Ishikawa (cell line): ENCODE data around the gene VEPH1.

Experiments
- CEBPB ChIP-seq: IDR thresholded peaks from 2 replicates; pipeline ENCODE4 v1.6.1; 2012
- CREB1 ChIP-seq: IDR thresholded peaks from 2 replicates; pipeline ENCODE4 v1.6.1; 2012; ENCODE audit warnings: low read depth
- EGR1 ChIP-seq: IDR thresholded peaks from 2 replicates; pipeline ENCODE4 v1.6.1; 2012
- EP300 ChIP-seq: IDR thresholded peaks from 2 replicates; pipeline ENCODE4 v1.6.1; 2012; ENCODE audit warnings: borderline replicate concordance
- FOXM1 ChIP-seq: IDR thresholded peaks from 2 replicates; pipeline ENCODE4 v1.6.1; 2012; ENCODE audit warnings: low read depth, borderline replicate concordance
- MAX ChIP-seq: IDR thresholded peaks from 2 replicates; pipeline ENCODE4 v1.6.1; 2012
- NFIC ChIP-seq: IDR thresholded peaks from 2 replicates; pipeline ENCODE4 v1.6.1; 2012
- RAD21 ChIP-seq: IDR thresholded peaks from 2 replicates; pipeline ENCODE4 v1.6.1; 2012; ENCODE audit warnings: low read depth
- REST ChIP-seq: IDR thresholded peaks from 2 replicates; pipeline ENCODE4 v1.6.1; 2012; ENCODE audit warnings: low read depth, mild to moderate bottlenecking
- TAF1 ChIP-seq: IDR thresholded peaks from 2 replicates; pipeline ENCODE4 v1.6.1; 2012; ENCODE audit warnings: low read depth, mild to moderate bottlenecking
- TCF12 ChIP-seq: IDR thresholded peaks from 2 replicates; pipeline ENCODE4 v1.6.1; 2012; ENCODE audit warnings: low read depth
- TEAD4 ChIP-seq: IDR thresholded peaks from 2 replicates; pipeline ENCODE4 v1.6.1; 2012
- YY1 ChIP-seq: IDR thresholded peaks from 2 replicates; pipeline ENCODE4 v1.6.1; 2012; ENCODE audit warnings: low read depth
- ZBTB7A ChIP-seq: IDR thresholded peaks from 2 replicates; pipeline ENCODE4 v1.6.1; 2012; ENCODE audit warnings: low read depth
- TF ChIP-seq, protein P1 (sequence below): IDR thresholded peaks from 2 replicates; pipeline ENCODE4 v1.6.1; 2012

VEPH1 gene

DNA sequence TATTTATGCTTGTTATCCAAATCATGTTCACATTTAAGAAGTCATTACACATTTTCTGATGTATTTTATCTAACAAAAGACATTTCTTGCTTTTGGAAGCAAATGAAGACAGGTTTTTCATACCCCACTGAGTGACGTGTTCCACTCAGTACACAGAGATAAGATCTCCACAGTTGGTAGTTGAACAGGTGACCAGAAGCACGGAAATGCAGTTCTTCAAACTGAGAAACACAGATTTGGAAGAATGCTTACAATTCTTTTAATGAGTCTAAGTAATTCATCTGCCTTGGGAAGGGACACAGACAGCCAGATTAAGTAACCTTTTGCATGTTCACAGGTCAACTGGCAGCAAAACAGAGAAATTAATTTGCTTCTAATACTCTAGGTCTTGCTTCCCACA lies 43.5 kb downstream of the VEPH1 start:
- TF ChIP-seq TEAD4 = no peak
- no peak for TF ChIP-seq CREB1
- no peak for TF ChIP-seq FOXM1
- no peak for TF ChIP-seq CEBPB
- no peak for TF ChIP-seq TAF1
- no peak for TF ChIP-seq RAD21
- TF ChIP-seq, protein P1, sequence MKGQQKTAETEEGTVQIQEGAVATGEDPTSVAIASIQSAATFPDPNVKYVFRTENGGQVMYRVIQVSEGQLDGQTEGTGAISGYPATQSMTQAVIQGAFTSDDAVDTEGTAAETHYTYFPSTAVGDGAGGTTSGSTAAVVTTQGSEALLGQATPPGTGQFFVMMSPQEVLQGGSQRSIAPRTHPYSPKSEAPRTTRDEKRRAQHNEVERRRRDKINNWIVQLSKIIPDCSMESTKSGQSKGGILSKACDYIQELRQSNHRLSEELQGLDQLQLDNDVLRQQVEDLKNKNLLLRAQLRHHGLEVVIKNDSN = no peak
- TF ChIP-seq YY1 = no peak
- no peak for TF ChIP-seq NFIC
- no peak for TF ChIP-seq TCF12
- TF ChIP-seq EP300 = no peak
- TF ChIP-seq MAX = no peak
- TF ChIP-seq EGR1 = no peak
- TF ChIP-seq REST = no peak
- no peak for TF ChIP-seq ZBTB7A

DNA sequence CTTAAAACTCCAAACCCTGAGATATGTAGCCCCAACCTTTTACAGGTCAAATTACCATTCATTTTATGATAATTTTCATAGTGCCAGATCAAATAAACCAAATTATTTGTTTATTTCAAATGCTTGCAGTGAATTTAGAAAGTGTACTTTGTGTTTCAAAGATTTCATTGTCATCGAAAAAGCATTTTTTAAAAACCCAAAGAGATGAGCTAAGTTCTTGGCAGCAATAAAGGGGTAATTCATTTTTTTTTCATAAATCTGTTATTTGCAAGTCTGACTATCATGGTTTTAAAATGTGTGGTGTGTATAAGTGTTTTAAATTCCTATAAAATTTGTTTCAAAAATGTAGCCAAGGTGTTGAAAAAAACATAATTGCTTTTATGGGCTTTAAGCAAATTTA lies 49.4 kb downstream of the VEPH1 start:
- TF ChIP-seq NFIC (no peak), YY1 (no peak), RAD21 (no peak)

DNA sequence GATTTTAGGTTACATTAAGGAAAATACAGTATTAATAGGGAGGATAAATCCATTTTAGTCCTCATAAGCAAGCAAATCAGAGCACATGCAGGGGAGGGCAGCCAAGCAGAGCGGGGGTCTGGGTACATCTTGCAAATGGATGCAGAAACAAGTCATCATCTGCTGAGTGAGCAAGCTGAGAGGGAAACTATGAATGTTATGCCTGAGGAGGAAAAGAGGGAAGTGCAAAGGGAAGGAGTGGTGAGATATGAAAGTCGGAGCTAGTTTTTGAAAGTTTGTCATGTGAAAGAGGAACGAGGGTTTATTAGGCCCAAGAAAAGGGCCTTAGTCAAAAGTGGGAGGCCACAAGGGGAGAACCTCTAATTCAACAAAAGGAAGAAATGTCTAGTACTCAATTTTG lies 51.1 kb downstream of the VEPH1 start:
- TF ChIP-seq MAX (no peak), ZBTB7A (no peak), CEBPB (no peak), YY1 (no peak), TEAD4 (no peak), REST (no peak), TAF1 (no peak), TCF12 (no peak), RAD21 (no peak), CREB1 (no peak), NFIC (no peak), EP300 (no peak), FOXM1 (no peak), EGR1 (no peak)
- TF ChIP-seq, protein P1 = no peak

DNA sequence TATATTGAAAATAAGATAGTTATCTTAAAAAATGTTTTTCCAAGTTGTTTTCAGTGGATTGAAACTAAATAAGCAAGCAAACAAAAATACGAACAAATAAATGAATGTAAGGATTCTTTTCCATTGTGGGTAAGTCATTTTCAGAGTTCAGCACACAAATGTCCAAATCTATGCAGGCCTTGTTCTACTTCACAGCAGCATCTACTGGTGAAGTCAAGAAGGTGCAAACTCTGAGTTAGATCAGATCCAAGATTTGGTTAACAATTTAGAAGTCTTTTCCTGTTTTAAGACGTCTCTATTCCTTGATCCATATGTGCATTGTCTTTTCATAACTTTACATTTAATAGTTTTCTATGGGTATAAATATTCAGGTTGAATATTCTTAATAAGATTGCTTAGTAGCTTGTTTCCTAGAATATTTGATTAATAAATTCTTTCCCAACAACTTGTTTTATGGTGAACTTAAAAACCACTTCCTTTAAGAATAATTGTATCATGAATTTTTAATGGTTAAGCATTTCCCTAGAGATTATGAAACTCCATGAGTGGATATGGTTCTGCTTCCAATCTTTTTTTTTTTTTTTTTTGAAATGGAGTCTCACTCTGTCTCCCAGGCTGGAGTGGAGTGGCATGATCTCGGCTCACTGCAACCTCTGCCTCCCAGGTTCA lies 56.1 kb downstream of the VEPH1 start:
- no peak for TF ChIP-seq FOXM1
- TF ChIP-seq CEBPB = no peak
- peak; percentile 43 for TF ChIP-seq RAD21
- TF ChIP-seq EP300 = no peak
- TF ChIP-seq, protein P1 = no peak
- no peak for TF ChIP-seq TEAD4

DNA sequence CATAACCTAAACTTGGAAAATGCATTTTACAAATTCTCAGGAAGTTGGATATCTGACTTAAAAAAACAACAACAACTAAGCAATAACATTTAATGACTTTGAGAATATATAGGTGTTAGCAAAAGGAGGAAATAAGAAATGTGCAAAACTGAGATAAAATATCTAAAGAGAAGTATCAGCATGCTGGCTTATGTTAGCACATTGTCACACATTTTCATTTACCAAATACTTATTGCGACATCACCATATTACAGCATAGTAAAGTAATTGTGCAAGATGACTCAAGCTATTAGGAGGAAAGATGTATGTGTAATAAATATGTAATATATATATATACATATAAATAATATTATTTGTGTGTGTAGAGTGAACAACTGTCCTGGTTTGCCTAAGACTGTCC lies 57.4 kb downstream of the VEPH1 start:
- no peak for TF ChIP-seq TEAD4
- TF ChIP-seq CREB1 = no peak
- TF ChIP-seq CEBPB = peak; percentile 79

DNA sequence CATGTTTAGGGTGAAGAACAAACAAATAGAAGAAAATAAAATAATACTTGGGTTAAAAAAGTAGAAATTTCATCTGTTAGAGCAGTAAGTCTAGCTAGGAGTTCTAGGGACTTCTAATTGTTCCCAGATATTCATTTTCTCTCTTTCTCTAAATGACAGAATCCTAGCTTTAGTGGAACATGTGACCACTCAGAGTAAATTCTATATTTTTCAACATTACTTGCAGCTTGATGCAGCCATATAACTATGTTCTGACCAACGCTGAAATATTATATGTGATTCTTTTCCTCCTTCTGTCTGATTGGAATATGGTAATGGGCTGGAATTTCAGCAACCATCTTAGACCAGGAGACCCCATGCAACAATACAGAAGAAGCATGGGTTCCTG lies 58.4 kb downstream of the VEPH1 start:
- no peak for TF ChIP-seq NFIC
- no peak for TF ChIP-seq TCF12
- TF ChIP-seq, protein P1 = no peak
